ENCODE results near the gene CHST7. TPM values are rescaled to one million over a fixed set of nuclear protein-coding genes. Genes with fewer than 3 reads are reported as not detected.
A peak's percentile ranks its signal among the peaks of the same experiment; 100 is the strongest.

The CHST7 gene
- total and polyA plus RNA-seq, 2 experiments from 2014 or later = 7.6 to 27.2 TPM

- peaks cover 55% of the 10 kb centered on the region for H3K79me2 ChIP-seq (replicated peaks; ENCODE audit: insufficient read depth)
- no peak overlapping the region for H2AFZ ChIP-seq
- no peaks in the 10 kb centered on the region for H3K36me3 ChIP-seq (ENCODE audit: insufficient read depth)
- peak overlapping the region; percentile 86 for H3K4me2 ChIP-seq
- peaks cover 29% of the 10 kb centered on the region for H3K4me1 Mint-ChIP-seq
- no peak overlapping the region for H3K27ac ChIP-seq (ENCODE audit: low read depth)
- TF ChIP-seq NANOG (IDR thresholded peaks at IDR 0.05; ENCODE audit: borderline replicate concordance) (no peak), REST (IDR thresholded peaks at IDR 0.05; ENCODE audit: unreplicated experiment) (no peak), ZNF331 (CRISPR knock-in tag; IDR thresholded peaks at IDR 0.05; ENCODE audit: low read depth) (no peak), CTCF (conservative IDR thresholded peaks at IDR 0.05; ENCODE audit: low read depth in 2 of 2) (no peak), STAT1 (IDR thresholded peaks at IDR 0.05; ENCODE audit: unreplicated experiment) (no peak), CREB1 (CRISPR knock-in tag; IDR thresholded peaks at IDR 0.05; ENCODE audit: low read depth) (no peak)
- H3K27me3 Mint-ChIP-seq (ENCODE audit: insufficient read depth, low read depth, poor library complexity) = peaks cover 11% of the 10 kb centered on the region
- H3K4me3 Mint-ChIP-seq = peak overlapping the region; percentile 89
- no peaks in the 10 kb centered on the region for H3K9me2 ChIP-seq (ENCODE audit: insufficient read depth)
- peaks cover 10% of the 10 kb centered on the region; the same call in 1 of the 2 replicates for H3K4me1 ChIP-seq (ENCODE audit: insufficient read depth)
- H3K9me3 Mint-ChIP-seq = no peaks in the 10 kb centered on the region; the same call in 2 of the 3 replicates
- H4K20me1 ChIP-seq (replicated peaks; ENCODE audit: insufficient read depth) = no peaks in the 10 kb centered on the region
- H3K27ac Mint-ChIP-seq = no peak overlapping the region
- ATAC-seq (no peak), DNase-seq (ENCODE audit: low spot score) (no peak)
- peaks cover 18% of the 10 kb centered on the region; the same call in 1 of the 2 replicates for H3K27me3 ChIP-seq (ENCODE audit: insufficient read depth)
- H3K4me3 ChIP-seq = peak overlapping the region; percentile 73
- H3K36me3 Mint-ChIP-seq (ENCODE audit: low read depth) = peaks cover 19% of the 10 kb centered on the region
- no peaks in the 10 kb centered on the region for H3F3A ChIP-seq (replicated peaks; ENCODE audit: low read depth)
These were observed 2.9 kb downstream of the CHST7 start for GRCh38 chrX:46576458-46576857.

GRCh38 chrX:46577221-46578005, 3.8 kb downstream of the CHST7 start:
- H3K4me1 ChIP-seq (ENCODE audit: insufficient read depth) = peaks cover 15% of the 10 kb centered on the region
- no peaks in the 10 kb centered on the region for H3K36me3 ChIP-seq (ENCODE audit: insufficient read depth)
- Mint-ChIP-seq H3K9me3 (no peaks in the 10 kb centered on the region), H3K27me3 (ENCODE audit: insufficient read depth, low read depth, poor library complexity) (peaks cover 5% of the 10 kb centered on the region), H3K36me3 (ENCODE audit: low read depth) (peaks cover 19% of the 10 kb centered on the region), H3K4me1 (peaks cover 26% of the 10 kb centered on the region), H3K4me3 (peak overlapping the region; percentile 89), H3K27ac (no peak overlapping the region)
- ATAC-seq (no peak), DNase-seq (ENCODE audit: low spot score) (no peak)
- no peaks in the 10 kb centered on the region for H3F3A ChIP-seq (replicated peaks; ENCODE audit: low read depth)
- H3K4me2 ChIP-seq = peak overlapping the region; percentile 86; the same call in 1 of the 2 replicates
- H4K20me1 ChIP-seq (replicated peaks; ENCODE audit: insufficient read depth) = no peaks in the 10 kb centered on the region
- H3K79me2 ChIP-seq (replicated peaks; ENCODE audit: insufficient read depth) = peaks cover 64% of the 10 kb centered on the region
- H2AFZ ChIP-seq = no peak overlapping the region
- H3K27ac ChIP-seq (ENCODE audit: low read depth) = no peak overlapping the region
- peaks cover 18% of the 10 kb centered on the region; the same call in 1 of the 2 replicates for H3K27me3 ChIP-seq (ENCODE audit: insufficient read depth)
- no peak overlapping the region; the same call in 1 of the 2 replicates for H3K4me3 ChIP-seq
- H3K9me2 ChIP-seq (ENCODE audit: insufficient read depth) = no peaks in the 10 kb centered on the region
- no peak for TF ChIP-seq CTCF (conservative IDR thresholded peaks at IDR 0.05; ENCODE audit: low read depth in 2 of 2)
